ENCODE results near the gene IQSEC1. TPM values are rescaled to one million over a fixed set of nuclear protein-coding genes. Genes with fewer than 3 reads are reported as not detected.

Gene IQSEC1
- 55.4 TPM for total RNA-seq

DNA sequence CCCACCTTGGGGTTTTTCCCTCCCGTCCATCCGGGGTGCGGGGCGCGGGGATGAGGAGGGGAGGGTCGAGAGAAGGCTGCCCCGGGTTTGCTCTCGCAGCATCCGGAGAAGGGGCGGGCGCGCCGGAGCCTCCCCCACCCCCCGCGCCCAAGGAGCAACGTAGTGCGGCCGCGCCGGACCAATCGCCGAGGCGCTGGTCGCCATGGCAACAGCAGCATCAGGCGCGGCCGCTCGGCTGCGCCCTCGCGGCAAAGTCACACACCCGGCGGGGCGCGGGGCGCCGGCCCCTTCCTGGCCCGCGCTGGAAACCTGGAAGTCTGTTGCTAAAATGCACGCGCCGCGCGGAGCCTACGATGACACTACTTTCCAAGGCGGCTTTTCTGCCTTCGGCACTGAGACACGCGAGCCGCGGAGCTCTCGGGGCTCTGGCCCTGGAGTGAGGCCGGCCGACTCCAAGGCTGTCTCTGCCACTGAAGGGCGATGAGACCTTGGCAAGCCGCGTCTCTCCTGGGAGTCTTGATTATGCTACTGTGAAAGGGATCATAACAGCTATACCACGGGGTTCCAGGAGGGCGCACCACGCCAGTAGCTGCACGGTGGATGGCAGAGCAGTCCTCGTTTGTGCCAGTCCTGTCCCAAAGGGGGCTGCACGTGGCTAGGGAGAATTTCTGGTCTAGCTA, at the start of gene IQSEC1:
Gene IQSEC1, minus strand, starts transcription at position 104 of the 680 bp plus-strand sequence. CDS start 415 bp downstream, outside the sequence.

Small RNA genes within 50 kb of the gene (small RNA-seq; reads per million reads assigned to genes)
- not detected for gene AC034198.1 (ENCODE audit: low replicate concordance)
- not detected for gene AC069271.1 (ENCODE audit: low replicate concordance)

Other genes with a start within 250 kb of the IQSEC1 start
- 1,882 TPM for gene RPL32, start 231.9 kb downstream of the IQSEC1 start, total RNA-seq